Pulmonary artery endothelial cell (primary cell): ENCODE results near the gene NAGPA. TPM values are rescaled to one million over a fixed set of nuclear protein-coding genes. Genes with fewer than 3 reads are reported as not detected.

ENCODE experiments used
- DNase-seq: peaks from one replicate; pipeline ENCODE4 v3.0.0-alpha.2; 2011; ENCODE audit warnings: low read depth, low spot score
- total RNA-seq: library from RNA; depleted of rRNA; stranded (reverse); fragments of >200 nt; gene quantifications from 2 replicates; pipeline ENCODE4 v1.2.3, GENCODE V29; 2014

NAGPA gene
- total RNA-seq, 1 donor from 2014 or later = 16.0 TPM

DNA sequence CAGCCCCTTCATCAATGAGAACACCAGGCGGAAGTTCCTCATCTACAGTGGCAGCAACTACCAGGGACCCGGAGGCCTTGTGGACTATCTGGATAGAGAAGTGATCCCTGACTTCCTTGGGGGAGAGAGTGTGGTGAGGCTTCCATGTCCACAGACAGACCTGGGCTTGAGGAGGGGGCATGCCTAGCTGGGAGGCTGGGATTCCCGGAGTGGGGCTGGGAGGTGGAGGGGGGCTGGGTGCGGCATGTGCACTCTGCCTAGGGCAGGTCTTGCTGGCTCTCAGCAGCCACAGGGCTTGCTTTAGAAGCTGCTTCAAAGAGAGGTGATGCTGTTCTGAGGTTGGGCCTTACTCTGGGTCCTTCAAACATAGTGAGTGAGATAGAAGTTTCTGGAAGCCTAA lies 27.8 kb downstream of the NAGPA start:
- DNase-seq = no peak

DNA sequence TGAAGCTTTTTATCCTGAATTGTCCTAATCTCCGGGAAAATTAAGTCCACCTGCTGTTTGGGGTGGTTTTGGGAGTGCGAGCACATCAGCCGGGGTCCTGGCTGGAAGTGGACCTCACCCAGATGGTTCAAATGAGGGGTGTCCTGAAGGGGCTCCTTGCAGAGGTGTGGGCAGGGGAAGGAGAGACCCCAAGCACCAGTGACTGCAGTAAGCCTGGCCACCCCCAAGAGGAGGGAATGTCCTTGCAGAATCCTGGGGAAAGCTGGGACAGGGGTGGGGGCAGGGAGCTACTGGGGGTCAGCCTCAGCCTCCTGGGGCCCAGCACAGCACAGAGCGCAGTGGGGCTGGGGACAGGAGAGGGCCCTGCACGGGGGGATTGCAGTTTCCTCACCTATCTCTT lies 29.4 kb downstream of the NAGPA start:
- DNase-seq = no peak

DNA sequence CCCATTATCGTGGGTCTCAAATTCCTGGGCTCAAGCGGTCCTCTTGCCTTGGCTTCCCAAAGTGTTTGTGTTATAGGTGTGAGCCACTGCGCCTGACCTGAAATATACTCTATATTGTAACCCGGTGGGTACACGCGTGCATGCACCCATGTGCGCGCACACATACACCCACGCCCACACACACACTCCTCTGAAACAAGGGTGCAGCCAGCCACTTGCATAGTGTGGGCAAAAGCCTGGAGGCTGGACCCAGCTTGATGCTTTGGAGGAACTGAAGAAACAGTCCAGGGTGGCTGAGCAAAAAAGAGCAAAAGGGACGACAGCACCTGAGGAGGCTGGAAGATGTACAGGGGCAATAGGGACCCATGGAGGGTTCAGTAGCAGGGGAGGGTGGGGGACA lies 29.9 kb downstream of the NAGPA start:
- DNase-seq = no peak

DNA sequence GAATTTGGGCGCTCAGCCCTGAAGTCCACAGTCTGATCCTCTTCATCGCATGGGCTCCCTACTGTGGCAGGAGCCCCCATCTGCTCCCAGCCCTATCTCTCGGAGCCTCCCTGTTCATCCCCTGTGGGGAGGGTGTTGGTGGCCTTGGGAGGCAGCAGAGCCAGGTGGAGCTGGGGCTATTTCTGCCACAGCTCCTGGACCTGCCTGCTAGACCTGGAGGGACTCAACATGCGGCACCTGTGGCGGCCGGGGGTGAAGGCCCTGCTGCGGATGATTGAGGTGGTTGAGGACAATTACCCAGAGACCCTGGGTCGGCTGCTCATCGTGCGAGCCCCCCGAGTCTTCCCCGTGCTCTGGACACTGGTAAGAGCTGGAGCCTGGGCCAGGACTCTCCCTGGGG lies 30.5 kb downstream of the NAGPA start:
- DNase-seq = no peak

DNA sequence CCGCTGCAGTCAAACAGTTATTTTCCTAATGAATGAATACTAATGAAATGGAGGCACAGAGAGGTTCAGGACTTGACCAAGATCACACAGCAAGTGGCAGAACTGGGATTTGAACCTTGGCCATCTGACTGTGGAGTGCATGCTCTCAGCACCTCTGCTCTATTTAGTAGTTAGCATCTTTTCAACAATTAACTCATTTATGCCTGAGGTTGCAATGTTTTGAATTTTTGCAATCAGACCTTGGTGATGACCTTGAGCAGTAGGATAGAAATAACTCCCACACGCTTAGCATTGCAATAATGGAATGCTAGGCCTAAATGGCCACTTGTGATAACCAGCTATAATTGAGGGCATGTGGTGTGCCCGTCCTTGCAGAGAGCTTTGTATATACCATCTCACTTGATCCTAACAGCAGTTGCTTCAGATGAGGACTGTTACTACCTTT lies 31.0 kb downstream of the NAGPA start:
- no peak for DNase-seq

DNA sequence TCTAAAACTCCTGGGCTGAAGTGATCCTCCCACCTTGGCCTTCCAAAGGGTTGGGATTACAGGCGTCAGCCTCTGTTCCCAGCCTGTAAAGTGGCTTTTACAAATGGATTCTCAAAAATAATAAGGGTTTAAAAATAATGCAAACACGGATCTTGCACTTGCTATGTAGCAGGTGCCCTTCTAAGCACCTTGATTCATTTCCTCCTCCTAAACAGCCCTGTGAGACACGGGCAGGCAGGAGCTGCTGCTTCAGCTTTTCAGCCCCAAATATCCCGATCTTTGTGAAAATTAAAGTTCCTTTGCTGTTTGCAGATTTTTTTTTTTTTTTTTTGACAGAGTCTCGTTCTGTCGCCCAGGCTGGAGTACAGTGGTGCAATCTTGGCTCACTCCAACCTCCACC lies 31.7 kb downstream of the NAGPA start:
- DNase-seq = no peak

DNA sequence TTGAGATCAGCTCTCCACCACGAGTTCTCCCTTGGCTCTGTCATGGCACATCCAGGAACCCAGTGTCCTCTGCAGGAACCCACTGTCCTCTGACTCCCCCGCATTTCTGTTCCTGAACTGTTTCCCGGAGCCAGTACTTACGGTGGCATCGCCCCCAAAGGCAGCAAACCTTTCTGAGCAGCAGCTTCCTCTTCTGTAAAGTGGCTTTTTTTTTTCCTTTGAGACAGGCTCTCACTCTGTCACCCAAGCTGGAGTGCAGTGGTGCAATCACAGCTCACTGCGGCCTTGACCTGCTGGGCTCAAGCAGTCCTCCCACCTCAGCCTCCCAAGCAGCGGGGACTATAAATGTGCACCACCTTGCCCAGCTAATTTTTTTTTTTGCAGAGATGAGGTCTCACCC lies 32.2 kb downstream of the NAGPA start:
- no peak for DNase-seq

DNA sequence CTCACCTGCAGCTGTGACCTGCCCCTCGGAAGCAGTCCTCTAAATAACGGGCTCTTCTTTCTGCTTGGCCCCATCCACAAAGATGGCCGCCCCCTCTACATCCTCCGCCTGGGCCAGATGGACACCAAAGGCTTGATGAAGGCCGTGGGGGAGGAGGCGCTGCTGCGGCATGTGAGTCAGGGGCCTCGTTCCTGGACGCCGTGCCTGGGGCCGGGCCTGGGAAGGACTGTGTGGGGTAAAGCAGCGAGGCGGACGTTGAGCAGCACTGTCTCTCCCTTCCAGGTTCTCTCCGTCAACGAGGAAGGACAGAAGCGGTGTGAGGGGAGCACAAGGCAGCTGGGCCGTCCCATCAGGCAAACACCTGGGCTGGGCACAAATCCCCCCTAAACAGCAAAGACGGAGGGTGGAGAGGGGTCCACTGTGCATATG lies 33.1 kb downstream of the NAGPA start:
- no peak for DNase-seq

DNA sequence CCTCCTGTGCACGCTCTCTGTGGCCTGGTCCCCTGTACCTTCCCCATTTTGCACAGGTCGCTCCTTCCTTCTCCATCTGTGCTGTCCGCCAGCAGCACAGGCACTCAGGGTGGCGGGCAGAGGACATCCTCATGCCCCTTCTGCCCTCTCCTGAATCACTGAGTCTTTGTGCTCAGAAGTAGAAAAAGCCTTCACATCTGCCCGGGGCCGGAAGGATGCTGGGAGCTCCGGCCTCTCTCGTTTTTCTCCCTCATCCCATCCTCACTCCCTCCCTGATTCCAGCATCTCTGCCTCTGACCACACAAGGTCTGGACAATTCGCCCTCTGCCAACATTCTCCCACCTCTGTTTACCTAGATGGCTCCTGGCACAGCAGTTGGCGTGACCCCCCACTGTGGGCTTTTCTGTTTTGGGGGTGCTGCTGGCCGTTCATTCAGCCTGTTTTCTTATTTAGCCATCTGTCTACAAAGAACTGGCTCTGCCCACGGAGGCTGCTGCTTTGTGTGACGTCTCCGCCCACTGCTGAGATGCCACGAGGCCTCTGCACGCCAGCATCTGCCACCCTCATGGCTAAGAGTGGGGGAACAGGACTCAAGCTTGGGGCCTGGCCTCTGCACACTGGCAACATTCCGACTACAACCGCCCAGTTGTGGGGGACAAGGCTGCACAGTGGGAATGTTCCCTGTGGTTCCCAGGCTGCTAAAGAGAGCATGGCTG lies 38.9 kb downstream of the NAGPA start:
- DNase-seq = no peak

DNA sequence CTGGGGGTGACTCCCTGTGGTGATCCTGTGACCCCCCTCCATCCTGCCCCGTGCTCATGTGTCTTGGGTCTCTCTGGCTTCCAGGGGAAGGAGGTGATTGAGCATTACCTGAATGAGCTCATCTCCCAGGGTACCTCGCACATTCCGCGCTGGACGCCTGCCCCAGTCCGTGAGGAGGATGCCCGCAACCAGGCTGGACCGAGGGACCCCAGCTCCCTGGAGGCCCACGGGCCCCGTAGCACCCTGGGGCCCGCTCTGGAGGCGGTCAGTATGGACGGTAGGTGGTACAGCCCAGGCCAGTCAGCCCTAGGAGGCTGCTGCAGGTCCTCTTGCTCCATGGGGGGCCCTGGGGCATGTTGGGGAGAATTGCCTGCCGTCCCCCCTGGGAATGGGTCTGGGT lies 42.0 kb downstream of the NAGPA start:
- DNase-seq = no peak

DNA sequence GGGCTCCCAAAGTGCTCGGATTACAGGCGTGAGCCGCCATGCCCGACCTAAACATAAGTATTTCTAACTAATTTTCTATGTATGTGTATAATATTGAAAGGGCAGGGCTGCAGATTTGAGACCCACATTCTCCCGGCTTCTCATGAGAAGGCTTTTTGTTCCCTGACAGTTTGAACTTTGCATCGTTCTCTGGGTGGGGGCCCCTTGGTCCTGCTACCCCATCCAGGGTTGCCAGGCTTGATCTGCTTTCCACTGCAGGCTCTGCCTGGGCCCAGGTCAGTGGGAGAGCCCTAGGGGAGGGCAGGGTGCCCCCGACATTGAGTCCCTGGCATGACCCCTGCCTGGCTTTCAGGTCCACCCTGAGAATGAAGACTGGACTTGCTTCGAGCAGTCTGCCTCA lies 43.3 kb downstream of the NAGPA start:
- DNase-seq = no peak

DNA sequence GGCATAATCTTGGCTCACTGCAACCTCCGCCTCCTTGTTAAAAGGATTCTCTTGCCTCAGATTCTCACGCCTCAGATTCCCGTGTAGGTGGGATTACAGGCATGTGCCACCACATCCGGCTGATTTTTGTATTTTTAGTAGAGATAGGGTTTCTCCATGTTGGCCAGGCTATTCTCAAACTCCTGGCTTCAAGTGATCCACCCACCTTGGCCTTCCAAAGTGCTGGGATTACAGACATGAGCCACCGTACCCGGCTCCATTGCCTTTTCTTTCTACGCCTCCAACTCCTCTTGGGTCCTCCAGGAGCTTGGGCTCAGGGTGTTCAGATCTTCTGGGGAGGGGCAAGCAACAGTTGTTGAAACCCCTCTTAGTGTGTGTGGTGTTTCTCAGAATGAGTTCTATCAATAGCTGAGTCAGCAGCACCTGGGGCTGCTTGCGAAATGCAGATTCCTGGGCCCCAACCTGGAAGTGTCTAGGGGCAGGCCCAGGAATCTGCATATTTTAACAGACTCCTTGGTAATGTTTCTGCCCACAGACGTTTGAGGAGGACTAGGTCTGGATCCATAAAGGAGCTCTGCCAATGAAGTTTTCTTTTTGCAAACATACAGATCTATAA lies 44.2 kb downstream of the NAGPA start:
- no peak for DNase-seq

DNA sequence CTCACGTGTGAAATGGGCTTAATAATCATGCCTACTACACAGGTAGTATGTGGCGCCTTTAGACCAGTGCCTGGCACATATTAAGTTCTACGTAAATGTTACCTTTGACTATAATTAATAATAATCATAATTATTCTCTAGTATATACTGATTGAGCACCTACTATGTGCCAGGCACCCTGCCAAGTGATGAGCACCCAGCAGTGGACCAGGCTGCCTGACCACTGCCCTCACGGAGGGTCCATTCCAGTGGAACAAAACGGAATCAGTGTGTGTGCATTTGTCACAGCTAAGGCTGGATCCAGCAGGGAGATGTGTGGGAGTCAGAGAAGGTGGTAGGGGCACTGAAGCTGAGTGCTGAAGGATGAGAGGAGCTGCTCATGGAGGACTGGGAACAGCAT lies 45.1 kb downstream of the NAGPA start:
- DNase-seq = no peak

DNA sequence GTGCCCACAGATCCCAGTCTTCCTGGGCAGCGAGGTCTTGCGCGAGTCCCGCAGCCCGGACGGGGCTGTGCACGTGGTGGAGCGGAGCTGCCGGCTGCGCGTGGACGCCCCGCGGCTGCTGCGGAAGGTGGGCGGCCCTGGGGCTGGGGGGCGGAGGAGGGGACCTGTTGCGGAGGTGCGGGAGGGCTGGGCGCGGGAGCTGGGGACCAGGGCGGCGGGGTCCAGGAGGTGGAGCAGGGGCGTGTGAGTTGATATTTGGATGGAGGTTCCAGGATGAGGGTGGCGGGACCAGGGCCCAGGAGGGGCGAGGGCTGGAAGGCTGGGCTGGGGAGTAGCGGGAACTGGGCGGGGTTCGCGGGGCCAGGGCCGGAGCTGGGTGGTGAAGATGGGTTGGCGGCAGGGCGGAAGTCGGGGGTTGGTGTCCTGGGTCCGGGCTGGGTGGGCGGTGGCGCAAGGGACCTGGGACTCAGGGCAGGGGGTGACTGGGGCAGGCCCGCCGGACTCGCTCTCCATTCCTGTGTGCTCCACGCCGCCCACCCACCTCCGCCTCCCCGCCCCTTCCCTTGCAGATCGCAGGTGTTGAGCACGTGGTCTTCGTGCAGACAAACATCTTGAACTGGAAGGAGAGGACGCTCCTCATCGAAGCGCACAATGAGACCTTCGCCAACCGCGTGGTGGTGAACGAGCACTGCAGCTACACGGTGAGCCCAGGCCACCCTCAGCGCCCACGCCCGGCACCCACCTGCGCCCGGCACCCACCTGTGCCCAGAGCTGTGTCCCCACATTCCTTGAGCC lies 46.0 kb downstream of the NAGPA start:
- DNase-seq = no peak

DNA sequence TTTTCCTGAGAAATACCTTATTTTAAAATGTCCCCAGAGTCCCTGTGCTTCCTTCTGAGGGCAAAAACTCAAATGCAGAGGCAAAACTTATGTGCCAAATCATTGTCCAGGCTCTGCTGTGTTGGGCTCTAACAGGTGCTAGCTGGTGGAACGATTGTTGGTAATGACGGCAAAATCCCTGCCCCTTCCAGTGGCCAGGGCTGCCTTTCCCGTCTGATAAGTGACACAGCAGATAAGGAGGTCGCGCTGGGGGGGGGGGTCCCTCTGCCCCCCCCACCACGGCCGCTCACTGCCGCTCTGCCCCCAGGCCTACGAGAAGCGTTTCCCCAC lies 46.5 kb downstream of the NAGPA start:
- no peak for DNase-seq

DNA sequence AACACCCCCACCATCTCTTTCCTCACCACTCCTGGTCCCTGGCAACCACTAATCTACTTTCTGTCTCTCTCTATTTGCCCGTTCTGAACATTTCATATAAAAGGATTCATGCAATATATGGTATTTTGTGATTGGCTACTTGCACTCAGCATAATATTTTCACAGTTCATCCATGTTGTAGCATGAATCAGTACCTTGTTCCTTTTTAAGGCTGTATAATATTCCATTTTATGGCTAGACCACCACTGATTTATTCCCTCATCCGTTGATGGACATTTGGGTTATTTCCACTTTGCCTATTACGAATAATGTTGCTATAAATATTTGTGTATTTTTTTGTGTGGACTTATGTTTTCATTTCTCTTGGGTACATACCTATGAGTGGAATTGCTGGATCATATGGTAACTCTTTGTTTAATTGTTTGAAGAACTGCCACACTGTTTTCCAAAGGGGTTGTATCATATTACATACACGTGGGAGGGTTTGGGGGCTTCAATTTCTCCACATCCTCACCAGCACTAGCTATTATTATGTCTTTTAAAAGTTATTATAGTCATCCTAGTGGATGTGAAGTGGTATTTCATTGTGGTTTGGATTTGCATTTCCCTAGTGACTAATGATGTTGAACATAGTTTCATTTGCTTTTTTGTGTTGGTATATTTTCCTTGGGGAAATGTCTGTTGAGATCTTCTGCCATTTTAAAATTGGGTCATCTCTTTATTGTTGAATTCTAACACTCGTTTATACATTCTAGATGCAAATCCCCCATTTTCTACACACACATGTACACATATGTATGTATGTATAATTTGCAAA lies 49.4 kb downstream of the NAGPA start:
- no peak for DNase-seq

DNA sequence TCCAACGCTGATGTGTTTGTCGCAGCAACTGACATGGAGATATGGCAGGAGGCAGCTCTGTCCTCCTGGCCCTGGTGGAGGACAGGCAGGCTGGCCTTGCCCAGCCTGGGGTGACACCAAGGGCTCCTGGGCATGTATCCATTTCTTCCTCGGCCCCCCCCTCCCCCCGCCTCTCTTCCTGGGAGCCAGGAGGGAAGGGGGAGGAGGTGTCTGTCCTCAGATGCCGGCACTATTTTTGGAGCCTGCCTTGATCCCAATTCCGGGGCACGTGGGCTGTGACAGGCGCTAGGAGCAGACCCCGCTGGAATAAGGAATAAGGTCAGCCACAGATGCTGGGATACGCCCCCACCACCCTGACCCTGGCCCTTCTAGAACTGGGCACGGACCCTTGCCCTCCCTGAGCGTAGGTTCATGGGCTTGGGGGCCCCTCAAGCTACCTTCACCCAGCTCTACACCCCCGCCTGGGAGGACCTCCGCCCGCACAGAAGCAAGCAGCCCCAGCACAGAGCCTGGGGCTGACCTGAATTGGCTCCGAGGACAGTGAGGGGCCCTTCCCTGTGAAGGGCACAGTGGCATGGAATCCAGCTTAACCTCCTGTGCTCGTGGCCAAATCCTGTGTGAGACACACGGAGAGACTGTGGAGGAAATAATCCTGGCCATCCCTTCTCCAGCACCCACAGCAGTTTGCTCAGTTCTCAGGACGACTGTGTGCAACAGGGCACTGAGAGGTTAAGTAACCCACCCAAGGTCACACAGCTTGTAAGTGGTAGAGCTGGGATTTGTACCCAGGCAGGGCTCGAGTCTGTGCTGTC lies 51.5 kb downstream of the NAGPA start:
- DNase-seq = no peak

DNA sequence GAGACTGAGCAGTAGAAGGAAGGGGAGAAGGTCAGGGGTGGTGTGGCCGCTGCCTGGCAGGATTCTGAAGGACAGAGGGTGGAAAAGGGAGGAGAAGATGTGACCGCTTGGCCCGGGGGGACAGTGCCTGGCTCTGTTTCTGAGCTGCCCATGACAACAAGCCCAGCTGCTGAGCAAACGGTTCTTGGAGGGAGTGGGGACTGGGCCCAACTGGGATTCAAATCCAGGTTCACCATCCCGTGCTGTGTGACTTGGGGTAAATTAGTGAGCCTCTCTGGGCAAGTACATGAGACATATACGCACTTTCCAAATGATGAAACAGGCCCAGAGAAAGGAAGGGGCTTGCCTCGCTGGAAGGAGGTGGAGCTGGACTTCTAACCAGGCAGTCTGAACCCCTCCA lies 52.3 kb downstream of the NAGPA start:
- DNase-seq = no peak

DNA sequence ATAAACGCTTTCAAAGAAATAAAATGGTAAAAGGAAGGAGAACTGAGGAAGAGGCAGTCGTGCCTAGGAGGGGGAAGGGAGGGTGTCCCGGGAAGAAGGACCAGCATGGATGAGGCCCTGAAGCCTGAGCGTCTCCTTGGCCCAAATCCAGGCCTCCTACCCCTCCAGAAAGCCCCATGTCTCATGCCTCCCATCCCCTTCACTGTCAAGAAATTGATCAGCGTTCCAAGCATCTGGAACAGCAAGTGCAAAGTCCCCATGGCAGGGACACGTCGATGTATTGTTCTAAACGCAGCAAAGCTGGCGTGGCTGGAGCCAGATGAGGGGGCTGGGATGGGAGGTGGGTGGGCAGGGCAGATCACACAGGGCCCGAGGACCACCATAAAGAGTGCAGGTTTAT lies 53.0 kb downstream of the NAGPA start:
- DNase-seq = no peak

DNA sequence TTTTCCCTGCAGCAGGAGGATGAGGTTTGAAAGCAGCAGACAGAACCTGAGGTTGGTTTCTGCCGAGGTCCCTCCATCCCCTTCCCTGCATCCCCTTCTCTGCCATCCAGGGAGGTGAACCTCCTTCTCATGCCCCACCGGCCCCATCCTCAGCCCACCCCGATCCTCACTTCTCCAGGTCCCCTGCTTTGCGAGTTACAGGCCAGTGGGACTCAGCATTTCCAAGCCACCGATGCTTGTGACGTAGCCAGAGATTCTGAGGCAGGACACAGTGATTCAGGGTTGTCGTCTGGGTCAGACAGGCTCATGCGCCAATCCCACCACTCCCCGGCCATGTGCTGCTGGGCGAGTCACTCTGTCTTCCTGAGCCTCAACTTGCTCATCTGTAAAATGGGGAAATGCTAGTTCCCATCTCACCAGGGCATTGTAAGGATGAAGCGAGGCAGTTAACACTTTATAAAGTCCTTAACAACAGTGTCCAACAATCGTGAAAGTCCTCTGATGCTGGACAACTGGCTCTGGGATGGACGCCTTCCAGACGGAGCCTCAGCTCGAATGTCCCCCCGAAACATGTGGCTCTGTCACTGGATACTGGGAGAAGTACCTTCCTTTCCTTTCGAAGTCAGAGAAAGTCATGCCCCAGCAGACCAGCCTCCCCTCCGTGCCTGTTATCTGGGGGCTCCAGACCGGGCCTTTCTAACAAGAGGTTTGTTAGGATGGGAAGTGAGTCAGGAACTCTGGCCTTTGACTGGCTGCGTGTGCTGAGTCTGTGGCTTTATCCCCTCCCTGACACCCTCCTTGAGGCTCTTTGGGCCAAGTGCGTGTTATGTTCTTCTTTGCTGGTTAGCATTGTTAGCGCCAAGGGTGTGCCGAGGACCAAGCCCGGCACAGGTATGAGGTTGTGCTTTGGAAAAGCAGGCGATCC lies 53.7 kb downstream of the NAGPA start:
- DNase-seq = no peak
